CD4-positive, alpha-beta T cell treated with Interleukin-17A for 4 hours (primary cell): Measurements from ENCODE around the gene KLHDC8A.
A peak's percentile ranks its signal among the peaks of the same experiment; 100 is the strongest.

Experiments used
- DNase-seq: peaks from one replicate; pipeline ENCODE4 v3.0.0-alpha.2; 2020; ENCODE audit warnings: mixed read lengths

The KLHDC8A gene

DNA sequence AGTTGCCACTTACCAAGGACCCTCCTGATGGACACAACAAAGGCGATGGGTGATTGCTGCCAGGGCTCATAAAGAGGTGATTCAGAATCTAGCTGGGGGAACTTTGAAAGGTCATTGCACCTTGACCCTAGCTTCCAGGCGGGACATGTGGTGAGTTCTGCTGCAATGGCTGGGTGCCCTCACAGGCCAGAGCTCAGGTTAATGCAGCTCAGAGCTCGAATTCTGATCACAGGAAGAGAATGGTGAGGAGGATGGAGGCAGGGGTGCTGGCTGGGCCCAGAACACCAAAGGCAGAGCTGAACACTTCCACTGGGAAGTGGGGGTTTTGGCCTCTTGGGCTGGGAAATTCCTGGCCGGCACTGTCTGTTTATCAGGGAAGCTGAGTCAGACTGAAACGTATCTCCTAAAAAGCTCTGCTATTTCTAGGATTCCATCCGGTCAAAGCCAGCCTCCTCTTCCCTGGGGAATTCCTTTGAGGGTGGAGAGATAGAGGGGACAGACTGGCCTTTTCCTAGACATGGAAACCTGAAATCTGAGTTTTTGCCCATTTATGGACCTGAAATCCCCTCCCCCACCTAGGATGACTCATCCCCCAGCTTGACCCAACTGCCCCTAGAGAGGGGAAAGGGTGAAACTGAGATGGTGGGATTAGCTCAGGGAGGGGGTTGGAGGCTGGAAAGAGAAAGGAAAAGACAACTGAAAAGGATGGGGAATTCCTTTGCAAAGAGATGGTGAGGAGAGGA is 62.4 kb downstream of the KLHDC8A start:
- DNase-seq = no peak

DNA sequence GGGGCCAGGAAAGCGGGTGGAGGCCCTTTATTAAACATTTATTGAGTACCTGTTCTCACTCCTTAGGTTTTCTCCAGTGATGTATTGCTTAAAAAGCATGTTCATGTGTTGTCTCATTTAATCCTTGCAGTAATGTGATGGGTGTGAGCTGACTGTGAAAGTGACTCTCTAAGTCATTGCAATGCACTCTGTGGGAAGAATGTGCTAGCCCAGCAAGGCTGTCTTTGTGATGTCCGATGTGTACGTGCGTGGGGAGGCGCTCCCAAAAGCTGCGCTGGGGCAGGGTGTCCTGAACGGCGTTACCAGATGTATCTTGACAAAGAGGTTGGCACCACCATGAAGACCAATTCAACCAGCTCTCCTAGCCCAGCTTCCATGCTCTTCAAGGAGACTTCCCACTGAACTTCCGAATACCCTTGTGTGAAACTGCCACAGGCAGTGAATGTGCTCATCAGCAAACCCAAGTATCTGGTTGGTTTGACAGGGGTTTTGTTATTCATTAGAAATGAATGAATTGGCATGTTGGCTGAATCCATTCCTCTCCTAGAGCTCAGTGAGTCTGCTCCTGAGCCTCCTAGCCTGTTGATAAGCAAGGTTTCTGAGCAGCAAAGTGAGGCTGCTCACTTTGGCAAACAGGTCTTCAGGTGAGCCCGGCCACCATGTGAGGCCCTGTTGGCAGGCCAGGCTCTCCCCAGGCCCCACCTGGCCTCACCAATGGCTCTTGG is 63.2 kb downstream of the KLHDC8A start:
- DNase-seq = no peak

DNA sequence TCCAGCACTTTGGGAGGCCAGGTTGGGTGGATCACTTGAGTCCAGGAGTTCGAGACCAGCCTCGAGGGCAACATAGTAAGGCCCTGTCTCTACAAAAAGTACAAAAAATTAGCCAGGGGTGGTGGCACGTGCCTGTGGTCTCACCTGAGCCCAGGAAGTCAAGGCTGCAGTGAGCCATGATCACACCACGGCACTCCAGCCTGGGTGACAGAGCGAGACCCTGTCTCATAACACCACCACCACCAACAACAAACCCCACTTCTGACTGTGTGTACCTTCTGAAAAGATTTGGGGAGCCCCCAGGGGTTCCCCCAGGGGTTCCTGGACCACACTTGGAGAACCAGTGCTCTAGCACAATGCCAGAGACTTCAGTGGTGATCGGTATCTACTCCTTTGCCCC is 65.1 kb downstream of the KLHDC8A start:
- DNase-seq = no peak

- peak; percentile 84 for DNase-seq
These were observed 68.8 kb downstream of the KLHDC8A start for GRCh38 chr1:205287767-205288559.

DNA sequence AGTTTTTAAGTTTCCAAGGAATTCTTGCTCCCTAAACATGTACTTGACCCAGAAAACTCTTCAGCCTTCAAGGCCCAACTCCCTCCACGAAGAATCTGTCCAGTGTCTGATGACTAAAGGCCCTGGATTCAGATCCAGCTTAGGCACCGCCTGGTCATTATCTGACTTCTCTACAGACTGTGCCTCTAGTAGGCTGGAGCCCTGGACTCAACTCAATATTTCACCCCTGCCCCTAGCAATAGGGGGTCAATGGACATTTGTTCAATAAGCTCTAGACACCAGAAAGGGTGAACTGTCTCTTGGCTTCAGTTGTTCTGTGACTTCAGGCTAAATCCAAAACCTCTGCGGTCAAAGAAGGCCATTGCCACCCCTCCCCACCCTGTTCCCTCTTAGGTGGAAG is 69.6 kb downstream of the KLHDC8A start:
- no peak for DNase-seq

DNA sequence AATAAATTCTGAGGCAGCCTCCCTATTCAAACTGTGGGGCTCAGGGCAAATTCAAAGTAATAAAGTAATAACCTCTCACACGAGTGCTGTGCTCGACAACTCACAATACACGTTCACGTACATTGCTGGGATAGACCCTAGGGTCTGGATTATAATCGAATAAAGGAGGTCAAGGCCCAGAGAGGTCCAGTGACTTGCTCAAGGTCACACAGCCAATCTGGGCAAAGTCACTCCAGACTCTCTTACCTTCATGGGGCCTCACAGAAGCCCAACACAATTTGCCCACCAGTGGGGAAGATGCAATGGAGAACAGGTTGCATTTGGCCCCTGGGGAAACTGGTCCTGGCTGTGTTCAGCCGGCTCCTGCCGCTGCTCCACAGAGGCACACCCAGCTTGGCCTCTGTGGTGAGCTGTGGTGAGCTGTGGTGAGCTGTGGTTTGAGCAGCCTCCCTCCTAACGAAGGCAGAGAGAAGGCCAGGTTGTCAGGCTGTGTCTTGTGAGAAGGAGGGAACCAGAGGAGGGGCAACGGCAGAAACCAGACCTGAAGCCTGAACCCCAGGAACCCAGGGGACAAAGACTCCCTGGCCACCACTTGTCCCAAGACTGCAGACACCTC is 70.3 kb downstream of the KLHDC8A start:
- DNase-seq = peak; percentile 74
